HepG2 (cell line): ENCODE data around the gene DMKN. TPM values are rescaled to one million over a fixed set of nuclear protein-coding genes. Genes with fewer than 3 reads are reported as not detected.

Experiments used
- CREB1 ChIP-seq, 2 experiments: fragments of 450-650 bp in 1 of 2; IDR thresholded peaks; 2 replicates each; pipeline ENCODE4 v1.6.1; 2016 to 2017; ENCODE audit warnings: control low read depth in 1 of 2, mild to moderate bottlenecking in 1 of 2, missing compliant biosample characterization in 1 of 2, missing genetic modification characterization in 1 of 2
- HIVEP1 ChIP-seq: sonication (generic); formaldehyde crosslinking; IDR thresholded peaks from 2 replicates; pipeline ENCODE4 v1.4.0; 2020; ENCODE audit warnings: mild to moderate bottlenecking, missing genetic modification reagents
- HMGXB4 ChIP-seq, 2 experiments: sonication (generic) in 1 of 2; formaldehyde crosslinking in 1 of 2; IDR thresholded peaks; 2 replicates each; pipeline versions ENCODE4 v1.4.0 to v1.6.1; 2018 to 2020; ENCODE audit warnings: missing genetic modification reagents in 2 of 2, borderline replicate concordance in 1 of 2, low read depth in 1 of 2, mild to moderate bottlenecking in 1 of 2, missing biosample characterization in 1 of 2
- IRF9 ChIP-seq: sonication (generic); formaldehyde crosslinking; IDR thresholded peaks from 2 replicates; pipeline ENCODE4 v1.8.0; 2022; ENCODE audit warnings: missing genetic modification reagents, mild to moderate bottlenecking, borderline replicate concordance
- NFE2 ChIP-seq: sonication (generic); formaldehyde crosslinking; IDR thresholded peaks from 2 replicates; pipeline ENCODE4 v1.4.0; 2020; ENCODE audit warnings: missing genetic modification reagents
- NFE2L2 ChIP-seq: fragments of 150-350 bp; IDR thresholded peaks from 2 replicates; pipeline ENCODE4 v1.6.1; 2014; ENCODE audit warnings: low read length
- SP2 ChIP-seq: sonication (generic); formaldehyde crosslinking; IDR thresholded peaks from 2 replicates; pipeline ENCODE4 v1.5.1; 2020; ENCODE audit warnings: mild to moderate bottlenecking, missing genetic modification reagents
- SRSF1 ChIP-seq: fragments of 200-400 bp; formaldehyde crosslinking; optimal IDR thresholded peaks from 2 replicates; pipeline ENCODE3; 2017; ENCODE audit warnings: mild to moderate bottlenecking, low read depth, low read length, moderate library complexity
- STAG1 ChIP-seq: sonication (generic); formaldehyde crosslinking; IDR thresholded peaks from 2 replicates; pipeline ENCODE4 v1.4.0; 2020; ENCODE audit warnings: missing genetic modification reagents
- ZBTB38 ChIP-seq: sonication (generic); formaldehyde crosslinking; IDR thresholded peaks from 2 replicates; pipeline ENCODE4 v1.5.1; 2020; ENCODE audit warnings: mild to moderate bottlenecking, missing genetic modification reagents
- ZFP91 ChIP-seq: sonication (generic); formaldehyde crosslinking; IDR thresholded peaks from 2 replicates; pipeline ENCODE4 v1.9.0; 2022; ENCODE audit warnings: missing genetic modification reagents, mild to moderate bottlenecking, borderline replicate concordance
- ZNF430 ChIP-seq: sonication (generic); formaldehyde crosslinking; IDR thresholded peaks from 2 replicates; pipeline ENCODE4 v1.9.0; 2021; ENCODE audit warnings: mild to moderate bottlenecking, missing genetic modification reagents
- ZNF446 ChIP-seq: sonication (generic); formaldehyde crosslinking; IDR thresholded peaks from 2 replicates; pipeline ENCODE4 v1.5.0; 2020; ENCODE audit warnings: mild to moderate bottlenecking, missing genetic modification reagents
- ZNF451 ChIP-seq: sonication (generic); formaldehyde crosslinking; IDR thresholded peaks from 2 replicates; pipeline ENCODE4 v1.5.0; 2020; ENCODE audit warnings: mild to moderate bottlenecking, missing genetic modification reagents
- ZNF646 ChIP-seq: sonication (generic); formaldehyde crosslinking; IDR thresholded peaks from 2 replicates; pipeline ENCODE4 v1.9.0; 2021; ENCODE audit warnings: mild to moderate bottlenecking, missing genetic modification reagents
- ZNF780A ChIP-seq: sonication (generic); formaldehyde crosslinking; IDR thresholded peaks from 2 replicates; pipeline ENCODE4 v1.8.0; 2022; ENCODE audit warnings: mild to moderate bottlenecking, missing genetic modification reagents, moderate library complexity
- ZNF781 ChIP-seq: sonication (generic); formaldehyde crosslinking; IDR thresholded peaks from 2 replicates; pipeline ENCODE4 v1.5.1; 2020; ENCODE audit warnings: borderline replicate concordance, mild to moderate bottlenecking, missing genetic modification reagents; ENCODE audit errors: not compliant biosample characterization
- polyA plus RNA-seq, 8 experiments: library from polyadenylated mRNA; depleted of rRNA in 3 of 8; stranded (reverse) in 7 of 8; unstranded in 1 of 8; fragments of >200 nt; fragmentation: Illumina TruSeq in 4 of 8; extraction: Trizol in 4 of 8; gene quantifications; 2 replicates each; pipeline versions ENCODE4 v1.2.1 to v1.2.3, GENCODE V29; 2011 to 2016; ENCODE audit warnings: low read depth in 4 of 8, missing spikeins in 1 of 8, mixed read lengths in 1 of 8; ENCODE audit not compliant: insufficient read depth in 1 of 8
- total RNA-seq, 5 experiments: library from RNA; depleted of rRNA; stranded (reverse); fragments of >200 nt; fragmentation: Illumina TruSeq; extraction: Trizol; gene quantifications; 2 replicates each; pipeline ENCODE4 v1.2.3, GENCODE V29; 2016; ENCODE audit warnings: low read depth in 1 of 5

DMKN gene
- total and polyA plus RNA-seq, 2 of the 13 experiments (the other 11 are each of a cell fraction or from before 2014, with no cell fraction given): 50.8 to 57.1 TPM

- TF ChIP-seq ZNF646: no peak
- TF ChIP-seq HIVEP1 (CRISPR knock-in tag): 0 out of 2 replicates have a peak, but pooled peaks have one; percentile 6
- TF ChIP-seq IRF9 (CRISPR knock-in tag): no peak
- no peak for TF ChIP-seq ZFP91 (CRISPR knock-in tag)
- TF ChIP-seq NFE2: no peak
- no peak for TF ChIP-seq ZNF451 (CRISPR knock-in tag)
- TF ChIP-seq ZBTB38 (CRISPR knock-in tag): 0 out of 2 replicates have a peak, but pooled peaks have one; percentile 40
- peak; percentile 32 for TF ChIP-seq SRSF1
- no peak for TF ChIP-seq CREB1 (IDR thresholded peaks at IDR 0.05)
- TF ChIP-seq CREB1 (CRISPR knock-in tag; IDR thresholded peaks at IDR 0.05): no peak
- peak; percentile 72 to 80; a peak in 3 of 4 replicates for TF ChIP-seq HMGXB4 (CRISPR knock-in tag; IDR thresholded peaks at IDR 0.05; ENCODE audit: borderline replicate concordance in 1 of 2, low read depth in 1 of 2)
- TF ChIP-seq NFE2L2: no peak
- peak; percentile 85 for TF ChIP-seq STAG1
- no peak for TF ChIP-seq ZNF430 (CRISPR knock-in tag)
- no peak for TF ChIP-seq ZNF781
- no peak for TF ChIP-seq SP2 (CRISPR knock-in tag)
- TF ChIP-seq ZNF446 (CRISPR knock-in tag): no peak
- no peak for TF ChIP-seq ZNF780A (CRISPR knock-in tag)
These were observed 18.1 kb downstream of the DMKN start (continued) for GRCh38 chr19:35495107-35496064.
